ENCODE measurements around the gene GRPR.

GRCh38 chrX:16156692-16157331 is 33.4 kb downstream of the GRPR start:
- no peak for TF ChIP-seq CTCF (IDR thresholded peaks at IDR 0.05)
- TF ChIP-seq POLR2A (IDR thresholded peaks at IDR 0.05), result no peak
